Neural cell (in vitro differentiated cells): ENCODE measurements around the gene ARHGEF38. TPM values are rescaled to one million over a fixed set of nuclear protein-coding genes. Genes with fewer than 3 reads are reported as not detected.

Experiments
- H2AFZ ChIP-seq: fragments of 200-600, 300-800 bp; sonication (generic), shearing (Covaris generic); 2 replicates; pipeline ENCODE4 v1.6.0; 2014; ENCODE audit warnings: low read depth, mild to moderate bottlenecking, antibody characterized with exemption, low read length, moderate library complexity
- H3F3A ChIP-seq: fragments of 200-600 bp; shearing (Covaris generic); 2 replicates; pipeline ENCODE4 v1.6.1; 2016; ENCODE audit warnings: mild to moderate bottlenecking, moderate library complexity, mixed read lengths, antibody characterized with exemption, low read length; ENCODE audit not compliant: insufficient read depth, poor library complexity, severe bottlenecking
- H3K27ac ChIP-seq: fragments of 200-600, 300-800 bp; sonication (generic), shearing (Covaris generic); 2 replicates; pipeline ENCODE4 v1.5.1; 2014; ENCODE audit warnings: mild to moderate bottlenecking, low read length, moderate library complexity
- H3K27me3 ChIP-seq: fragments of 300-800, 200-600 bp; sonication (generic), shearing (Covaris generic); 2 replicates; pipeline ENCODE4 v1.6.0; 2014; ENCODE audit warnings: mild to moderate bottlenecking, low read depth, low read length, moderate library complexity; ENCODE audit not compliant: insufficient read depth
- H3K36me3 ChIP-seq: fragments of 300-800, 200-600 bp; sonication (generic), shearing (Covaris generic); 2 replicates; pipeline ENCODE4 v1.5.1; 2014; ENCODE audit warnings: mild to moderate bottlenecking, antibody characterized with exemption, low read length, moderate library complexity; ENCODE audit not compliant: insufficient read depth
- H3K4me2 ChIP-seq: fragments of 300-800, 200-600 bp; sonication (generic), shearing (Covaris generic); 2 replicates; pipeline ENCODE4 v1.6.0; 2014; ENCODE audit warnings: mild to moderate bottlenecking, low read length
- H3K4me3 ChIP-seq: fragments of 300-800, 200-600 bp; sonication (generic), shearing (Covaris generic); 2 replicates; pipeline ENCODE4 v1.5.1; 2014; ENCODE audit warnings: mild to moderate bottlenecking, low read length, moderate library complexity
- H3K79me2 ChIP-seq: fragments of 200-600 bp; shearing (Covaris generic); replicated peaks from 2 replicates; pipeline ENCODE4 v1.6.0; 2014; ENCODE audit warnings: mild to moderate bottlenecking, low read length, moderate library complexity; ENCODE audit not compliant: insufficient read depth
- H3K9ac ChIP-seq: fragments of 300-800, 200-600 bp; sonication (generic), shearing (Covaris generic); 2 replicates; pipeline ENCODE4 v1.6.1; 2016; ENCODE audit warnings: mild to moderate bottlenecking, low read length, mixed read lengths
- H3K9me2 ChIP-seq: fragments of 200-600 bp; shearing (Covaris generic); 2 replicates; pipeline ENCODE4 v1.6.1; 2016; ENCODE audit warnings: mild to moderate bottlenecking, low read length, mixed read lengths; ENCODE audit not compliant: insufficient read depth
- H3K9me3 ChIP-seq: fragments of 200-600, 300-800 bp; sonication (generic), shearing (Covaris generic); 2 replicates; pipeline ENCODE4 v1.6.1; 2016; ENCODE audit warnings: mild to moderate bottlenecking, mixed run types, low read length, moderate library complexity, mixed read lengths
- H4K20me1 ChIP-seq: fragments of 200-600 bp; shearing (Covaris generic); 2 replicates; pipeline ENCODE4 v1.6.1; 2016; ENCODE audit warnings: mild to moderate bottlenecking, mixed run types; ENCODE audit not compliant: insufficient read depth
- CTCF ChIP-seq: fragments of 450-650 bp; IDR thresholded peaks from 2 replicates; pipeline ENCODE4 v1.5.1; 2014; ENCODE audit warnings: antibody characterized with exemption, mild to moderate bottlenecking, moderate library complexity; ENCODE audit not compliant: poor library complexity, severe bottlenecking
- EP300 ChIP-seq: fragments of 450-650 bp; conservative IDR thresholded peaks from 2 replicates; pipeline ENCODE4 v1.6.1; 2014; ENCODE audit warnings: antibody characterized with exemption, mild to moderate bottlenecking, moderate library complexity; ENCODE audit not compliant: poor library complexity, severe bottlenecking
- EZH2 ChIP-seq: fragments of 200-600, 300-800 bp; shearing (Covaris generic), sonication (generic); IDR thresholded peaks from 2 replicates; pipeline ENCODE4 v1.6.1; 2014; ENCODE audit warnings: antibody characterized with exemption, low read length, borderline replicate concordance, mild to moderate bottlenecking; ENCODE audit not compliant: insufficient read depth, poor library complexity, severe bottlenecking
- MXI1 ChIP-seq: fragments of 450-650 bp; conservative IDR thresholded peaks from 2 replicates; pipeline ENCODE4 v1.6.1; 2014; ENCODE audit warnings: antibody characterized with exemption, mild to moderate bottlenecking; ENCODE audit not compliant: poor library complexity, severe bottlenecking
- POLR2AphosphoS5 ChIP-seq: IDR thresholded peaks from 2 replicates; pipeline ENCODE4 v1.6.1; 2012
- RAD21 ChIP-seq: fragments of 450-650 bp; conservative IDR thresholded peaks from 2 replicates; pipeline ENCODE4 v1.6.1; 2014; ENCODE audit warnings: antibody characterized with exemption, mild to moderate bottlenecking, moderate library complexity
- SMC3 ChIP-seq: fragments of 450-650 bp; conservative IDR thresholded peaks from 2 replicates; pipeline ENCODE4 v1.6.1; 2014; ENCODE audit warnings: antibody characterized with exemption, mild to moderate bottlenecking, moderate library complexity; ENCODE audit not compliant: poor library complexity
- TAF1 ChIP-seq: IDR thresholded peaks from 2 replicates; pipeline ENCODE4 v1.6.1; 2012; ENCODE audit warnings: low read depth
- polyA plus RNA-seq: library from polyadenylated mRNA; depleted of rRNA; stranded (reverse); fragments of >200 nt; gene quantifications from 2 replicates; pipeline ENCODE4 v1.2.3, GENCODE V29; 2014
- TF ChIP-seq, protein P1 (sequence below): IDR thresholded peaks from 2 replicates; pipeline ENCODE4 v1.6.1; 2012; ENCODE audit warnings: borderline replicate concordance

The ARHGEF38 gene
- polyA plus RNA-seq, 1 donor from 2014 or later = not detected

DNA sequence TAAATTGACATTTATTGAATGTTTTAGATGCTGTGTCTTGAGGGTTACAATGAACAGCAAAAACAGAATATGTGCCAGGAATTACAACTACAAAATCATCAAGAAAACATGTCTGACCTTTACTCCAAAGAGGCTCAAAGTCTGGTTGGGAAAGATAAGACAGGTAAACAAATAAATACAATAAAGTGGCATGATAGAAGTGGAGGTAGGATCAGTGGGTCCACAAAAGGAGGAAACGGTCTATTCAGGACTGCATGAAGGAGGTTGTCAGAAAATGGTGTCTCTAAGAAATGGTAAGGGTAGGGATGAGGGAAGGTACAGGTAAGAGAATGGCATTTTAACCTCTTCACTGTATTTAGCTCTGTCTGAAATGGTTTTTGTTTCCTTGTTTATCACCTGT lies 3.8 kb downstream of the ARHGEF38 start:
- no peaks in the 10 kb centered on the region for H3K27me3 ChIP-seq

GRCh38 chr4:105558277-105558676 lies 5.9 kb downstream of the ARHGEF38 start:
- no peaks in the 10 kb centered on the region for H3K9me2 ChIP-seq
- H3K4me2 ChIP-seq = no peak overlapping the region
- H2AFZ ChIP-seq = no peak overlapping the region
- H3K36me3 ChIP-seq = no peaks in the 10 kb centered on the region
- H3K79me2 ChIP-seq = no peaks in the 10 kb centered on the region
- no peaks in the 10 kb centered on the region for H3K9me3 ChIP-seq
- no peak for TF ChIP-seq CTCF
- TF ChIP-seq, protein P1, sequence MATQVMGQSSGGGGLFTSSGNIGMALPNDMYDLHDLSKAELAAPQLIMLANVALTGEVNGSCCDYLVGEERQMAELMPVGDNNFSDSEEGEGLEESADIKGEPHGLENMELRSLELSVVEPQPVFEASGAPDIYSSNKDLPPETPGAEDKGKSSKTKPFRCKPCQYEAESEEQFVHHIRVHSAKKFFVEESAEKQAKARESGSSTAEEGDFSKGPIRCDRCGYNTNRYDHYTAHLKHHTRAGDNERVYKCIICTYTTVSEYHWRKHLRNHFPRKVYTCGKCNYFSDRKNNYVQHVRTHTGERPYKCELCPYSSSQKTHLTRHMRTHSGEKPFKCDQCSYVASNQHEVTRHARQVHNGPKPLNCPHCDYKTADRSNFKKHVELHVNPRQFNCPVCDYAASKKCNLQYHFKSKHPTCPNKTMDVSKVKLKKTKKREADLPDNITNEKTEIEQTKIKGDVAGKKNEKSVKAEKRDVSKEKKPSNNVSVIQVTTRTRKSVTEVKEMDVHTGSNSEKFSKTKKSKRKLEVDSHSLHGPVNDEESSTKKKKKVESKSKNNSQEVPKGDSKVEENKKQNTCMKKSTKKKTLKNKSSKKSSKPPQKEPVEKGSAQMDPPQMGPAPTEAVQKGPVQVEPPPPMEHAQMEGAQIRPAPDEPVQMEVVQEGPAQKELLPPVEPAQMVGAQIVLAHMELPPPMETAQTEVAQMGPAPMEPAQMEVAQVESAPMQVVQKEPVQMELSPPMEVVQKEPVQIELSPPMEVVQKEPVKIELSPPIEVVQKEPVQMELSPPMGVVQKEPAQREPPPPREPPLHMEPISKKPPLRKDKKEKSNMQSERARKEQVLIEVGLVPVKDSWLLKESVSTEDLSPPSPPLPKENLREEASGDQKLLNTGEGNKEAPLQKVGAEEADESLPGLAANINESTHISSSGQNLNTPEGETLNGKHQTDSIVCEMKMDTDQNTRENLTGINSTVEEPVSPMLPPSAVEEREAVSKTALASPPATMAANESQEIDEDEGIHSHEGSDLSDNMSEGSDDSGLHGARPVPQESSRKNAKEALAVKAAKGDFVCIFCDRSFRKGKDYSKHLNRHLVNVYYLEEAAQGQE = no peak
- no peak for TF ChIP-seq EZH2
- no peak for TF ChIP-seq RAD21
- TF ChIP-seq TAF1 = no peak
- no peak for TF ChIP-seq POLR2AphosphoS5
- no peak for TF ChIP-seq MXI1
- TF ChIP-seq EP300 = no peak
- TF ChIP-seq SMC3 = no peak
- no peaks in the 10 kb centered on the region for H3K27me3 ChIP-seq
- H4K20me1 ChIP-seq = no peaks in the 10 kb centered on the region
- no peak overlapping the region for H3K4me3 ChIP-seq
- no peak overlapping the region for H3K27ac ChIP-seq
- no peaks in the 10 kb centered on the region for H3F3A ChIP-seq
- H3K9ac ChIP-seq = no peak overlapping the region

More for the DNA sequence above, 3.8 kb downstream of the ARHGEF38 start:
- Histone ChIP-seq H3K9me2 (no peaks in the 10 kb centered on the region), H3K27ac (no peak overlapping the region), H3K4me3 (no peak overlapping the region), H3K36me3 (no peaks in the 10 kb centered on the region), H3K9ac (no peak overlapping the region), H3K9me3 (no peaks in the 10 kb centered on the region), H3F3A (no peaks in the 10 kb centered on the region), H4K20me1 (no peaks in the 10 kb centered on the region), H2AFZ (no peak overlapping the region), H3K79me2 (no peaks in the 10 kb centered on the region), H3K4me2 (no peak overlapping the region)
- TF ChIP-seq RAD21 (no peak), POLR2AphosphoS5 (no peak), EZH2 (no peak), SMC3 (no peak), CTCF (no peak), MXI1 (no peak), TAF1 (no peak), EP300 (no peak)
- TF ChIP-seq, protein P1 = no peak
